Neural cell (in vitro differentiated cells): ENCODE measurements around the gene SH3RF3. TPM values are rescaled to one million over a fixed set of nuclear protein-coding genes. Genes with fewer than 3 reads are reported as not detected.

Source experiments
- H2AFZ ChIP-seq: fragments of 200-600, 300-800 bp; sonication (generic), shearing (Covaris generic); 2 replicates; pipeline ENCODE4 v1.6.0; 2014; ENCODE audit warnings: low read depth, mild to moderate bottlenecking, antibody characterized with exemption, low read length, moderate library complexity
- H3F3A ChIP-seq: fragments of 200-600 bp; shearing (Covaris generic); 2 replicates; pipeline ENCODE4 v1.6.1; 2016; ENCODE audit warnings: mild to moderate bottlenecking, moderate library complexity, mixed read lengths, antibody characterized with exemption, low read length; ENCODE audit not compliant: insufficient read depth, poor library complexity, severe bottlenecking
- H3K27ac ChIP-seq: fragments of 200-600, 300-800 bp; sonication (generic), shearing (Covaris generic); 2 replicates; pipeline ENCODE4 v1.5.1; 2014; ENCODE audit warnings: mild to moderate bottlenecking, low read length, moderate library complexity
- H3K27me3 ChIP-seq: fragments of 300-800, 200-600 bp; sonication (generic), shearing (Covaris generic); 2 replicates; pipeline ENCODE4 v1.6.0; 2014; ENCODE audit warnings: mild to moderate bottlenecking, low read depth, low read length, moderate library complexity; ENCODE audit not compliant: insufficient read depth
- H3K36me3 ChIP-seq: fragments of 300-800, 200-600 bp; sonication (generic), shearing (Covaris generic); 2 replicates; pipeline ENCODE4 v1.5.1; 2014; ENCODE audit warnings: mild to moderate bottlenecking, antibody characterized with exemption, low read length, moderate library complexity; ENCODE audit not compliant: insufficient read depth
- H3K4me2 ChIP-seq: fragments of 300-800, 200-600 bp; sonication (generic), shearing (Covaris generic); 2 replicates; pipeline ENCODE4 v1.6.0; 2014; ENCODE audit warnings: mild to moderate bottlenecking, low read length
- H3K4me3 ChIP-seq: fragments of 300-800, 200-600 bp; sonication (generic), shearing (Covaris generic); 2 replicates; pipeline ENCODE4 v1.5.1; 2014; ENCODE audit warnings: mild to moderate bottlenecking, low read length, moderate library complexity
- H3K79me2 ChIP-seq: fragments of 200-600 bp; shearing (Covaris generic); replicated peaks from 2 replicates; pipeline ENCODE4 v1.6.0; 2014; ENCODE audit warnings: mild to moderate bottlenecking, low read length, moderate library complexity; ENCODE audit not compliant: insufficient read depth
- H3K9ac ChIP-seq: fragments of 300-800, 200-600 bp; sonication (generic), shearing (Covaris generic); 2 replicates; pipeline ENCODE4 v1.6.1; 2016; ENCODE audit warnings: mild to moderate bottlenecking, low read length, mixed read lengths
- H3K9me2 ChIP-seq: fragments of 200-600 bp; shearing (Covaris generic); 2 replicates; pipeline ENCODE4 v1.6.1; 2016; ENCODE audit warnings: mild to moderate bottlenecking, low read length, mixed read lengths; ENCODE audit not compliant: insufficient read depth
- H3K9me3 ChIP-seq: fragments of 200-600, 300-800 bp; sonication (generic), shearing (Covaris generic); 2 replicates; pipeline ENCODE4 v1.6.1; 2016; ENCODE audit warnings: mild to moderate bottlenecking, mixed run types, low read length, moderate library complexity, mixed read lengths
- H4K20me1 ChIP-seq: fragments of 200-600 bp; shearing (Covaris generic); 2 replicates; pipeline ENCODE4 v1.6.1; 2016; ENCODE audit warnings: mild to moderate bottlenecking, mixed run types; ENCODE audit not compliant: insufficient read depth
- EP300 ChIP-seq: fragments of 450-650 bp; conservative IDR thresholded peaks from 2 replicates; pipeline ENCODE4 v1.6.1; 2014; ENCODE audit warnings: antibody characterized with exemption, mild to moderate bottlenecking, moderate library complexity; ENCODE audit not compliant: poor library complexity, severe bottlenecking
- EZH2 ChIP-seq: fragments of 200-600, 300-800 bp; shearing (Covaris generic), sonication (generic); IDR thresholded peaks from 2 replicates; pipeline ENCODE4 v1.6.1; 2014; ENCODE audit warnings: antibody characterized with exemption, low read length, borderline replicate concordance, mild to moderate bottlenecking; ENCODE audit not compliant: insufficient read depth, poor library complexity, severe bottlenecking
- MXI1 ChIP-seq: fragments of 450-650 bp; conservative IDR thresholded peaks from 2 replicates; pipeline ENCODE4 v1.6.1; 2014; ENCODE audit warnings: antibody characterized with exemption, mild to moderate bottlenecking; ENCODE audit not compliant: poor library complexity, severe bottlenecking
- POLR2AphosphoS5 ChIP-seq: IDR thresholded peaks from 2 replicates; pipeline ENCODE4 v1.6.1; 2012
- RAD21 ChIP-seq: fragments of 450-650 bp; conservative IDR thresholded peaks from 2 replicates; pipeline ENCODE4 v1.6.1; 2014; ENCODE audit warnings: antibody characterized with exemption, mild to moderate bottlenecking, moderate library complexity
- SMC3 ChIP-seq: fragments of 450-650 bp; conservative IDR thresholded peaks from 2 replicates; pipeline ENCODE4 v1.6.1; 2014; ENCODE audit warnings: antibody characterized with exemption, mild to moderate bottlenecking, moderate library complexity; ENCODE audit not compliant: poor library complexity
- TAF1 ChIP-seq: IDR thresholded peaks from 2 replicates; pipeline ENCODE4 v1.6.1; 2012; ENCODE audit warnings: low read depth
- polyA plus RNA-seq: library from polyadenylated mRNA; depleted of rRNA; stranded (reverse); fragments of >200 nt; gene quantifications from 2 replicates; pipeline ENCODE4 v1.2.3, GENCODE V29; 2014
- TF ChIP-seq, protein P1 (sequence below): IDR thresholded peaks from 2 replicates; pipeline ENCODE4 v1.6.1; 2012; ENCODE audit warnings: borderline replicate concordance
- TF ChIP-seq, protein P2 (sequence below): fragments of 450-650 bp; IDR thresholded peaks from 2 replicates; pipeline ENCODE4 v1.5.1; 2014; ENCODE audit warnings: antibody characterized with exemption, mild to moderate bottlenecking, moderate library complexity; ENCODE audit not compliant: poor library complexity, severe bottlenecking

Gene SH3RF3
- polyA plus RNA-seq, 1 donor from 2014 or later, result 0.53 TPM

DNA sequence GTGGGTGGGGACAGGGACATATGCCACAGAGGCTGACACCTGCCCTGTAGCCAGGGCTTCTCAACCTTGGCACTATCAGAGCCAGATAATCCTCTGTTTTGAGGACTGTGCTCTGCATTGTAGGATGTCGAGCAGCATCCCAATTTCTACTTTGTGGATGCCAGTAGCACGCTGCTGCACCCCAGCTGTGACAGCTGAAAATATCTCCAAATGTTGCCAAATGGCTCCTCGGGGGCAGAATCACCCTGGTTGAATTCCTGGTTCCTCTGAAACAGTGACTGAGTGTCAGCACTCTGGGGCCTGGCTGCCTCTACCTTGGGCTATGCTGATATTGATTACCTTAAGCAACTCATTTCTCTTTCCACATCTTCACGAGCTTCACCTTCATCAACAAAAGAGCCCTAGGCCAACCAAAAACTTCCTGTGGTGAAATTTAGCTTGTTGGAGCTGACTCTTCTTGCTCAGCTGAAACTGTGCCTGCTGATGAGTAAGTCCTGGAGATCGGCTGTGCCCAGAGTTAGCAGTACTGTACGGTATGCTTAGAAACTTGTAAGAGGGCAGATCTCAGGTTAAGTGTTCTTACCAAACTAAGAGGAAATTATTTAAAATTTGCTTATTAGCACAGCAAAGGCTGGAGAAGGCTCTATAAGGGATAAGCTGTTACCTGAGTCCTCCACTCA, 346.7 kb downstream of the SH3RF3 start:
- H3K9ac ChIP-seq, result no peak overlapping the region
- H3K4me3 ChIP-seq, result no peak overlapping the region
- H3K9me3 ChIP-seq, result no peaks in the 10 kb centered on the region
- H3K27ac ChIP-seq, result no peak overlapping the region
- H3K36me3 ChIP-seq, result no peaks in the 10 kb centered on the region
- H3K27me3 ChIP-seq, result no peaks in the 10 kb centered on the region
- H3K4me2 ChIP-seq, result no peak overlapping the region
- no peaks in the 10 kb centered on the region for H3K9me2 ChIP-seq
- no peak overlapping the region for H2AFZ ChIP-seq
- no peaks in the 10 kb centered on the region for H3K79me2 ChIP-seq
- H4K20me1 ChIP-seq, result no peaks in the 10 kb centered on the region
- TF ChIP-seq, protein P1, sequence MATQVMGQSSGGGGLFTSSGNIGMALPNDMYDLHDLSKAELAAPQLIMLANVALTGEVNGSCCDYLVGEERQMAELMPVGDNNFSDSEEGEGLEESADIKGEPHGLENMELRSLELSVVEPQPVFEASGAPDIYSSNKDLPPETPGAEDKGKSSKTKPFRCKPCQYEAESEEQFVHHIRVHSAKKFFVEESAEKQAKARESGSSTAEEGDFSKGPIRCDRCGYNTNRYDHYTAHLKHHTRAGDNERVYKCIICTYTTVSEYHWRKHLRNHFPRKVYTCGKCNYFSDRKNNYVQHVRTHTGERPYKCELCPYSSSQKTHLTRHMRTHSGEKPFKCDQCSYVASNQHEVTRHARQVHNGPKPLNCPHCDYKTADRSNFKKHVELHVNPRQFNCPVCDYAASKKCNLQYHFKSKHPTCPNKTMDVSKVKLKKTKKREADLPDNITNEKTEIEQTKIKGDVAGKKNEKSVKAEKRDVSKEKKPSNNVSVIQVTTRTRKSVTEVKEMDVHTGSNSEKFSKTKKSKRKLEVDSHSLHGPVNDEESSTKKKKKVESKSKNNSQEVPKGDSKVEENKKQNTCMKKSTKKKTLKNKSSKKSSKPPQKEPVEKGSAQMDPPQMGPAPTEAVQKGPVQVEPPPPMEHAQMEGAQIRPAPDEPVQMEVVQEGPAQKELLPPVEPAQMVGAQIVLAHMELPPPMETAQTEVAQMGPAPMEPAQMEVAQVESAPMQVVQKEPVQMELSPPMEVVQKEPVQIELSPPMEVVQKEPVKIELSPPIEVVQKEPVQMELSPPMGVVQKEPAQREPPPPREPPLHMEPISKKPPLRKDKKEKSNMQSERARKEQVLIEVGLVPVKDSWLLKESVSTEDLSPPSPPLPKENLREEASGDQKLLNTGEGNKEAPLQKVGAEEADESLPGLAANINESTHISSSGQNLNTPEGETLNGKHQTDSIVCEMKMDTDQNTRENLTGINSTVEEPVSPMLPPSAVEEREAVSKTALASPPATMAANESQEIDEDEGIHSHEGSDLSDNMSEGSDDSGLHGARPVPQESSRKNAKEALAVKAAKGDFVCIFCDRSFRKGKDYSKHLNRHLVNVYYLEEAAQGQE, result no peak
- TF ChIP-seq MXI1 (no peak), EZH2 (no peak), EP300 (no peak), TAF1 (no peak), SMC3 (no peak), RAD21 (no peak), POLR2AphosphoS5 (no peak)
- TF ChIP-seq, protein P2, sequence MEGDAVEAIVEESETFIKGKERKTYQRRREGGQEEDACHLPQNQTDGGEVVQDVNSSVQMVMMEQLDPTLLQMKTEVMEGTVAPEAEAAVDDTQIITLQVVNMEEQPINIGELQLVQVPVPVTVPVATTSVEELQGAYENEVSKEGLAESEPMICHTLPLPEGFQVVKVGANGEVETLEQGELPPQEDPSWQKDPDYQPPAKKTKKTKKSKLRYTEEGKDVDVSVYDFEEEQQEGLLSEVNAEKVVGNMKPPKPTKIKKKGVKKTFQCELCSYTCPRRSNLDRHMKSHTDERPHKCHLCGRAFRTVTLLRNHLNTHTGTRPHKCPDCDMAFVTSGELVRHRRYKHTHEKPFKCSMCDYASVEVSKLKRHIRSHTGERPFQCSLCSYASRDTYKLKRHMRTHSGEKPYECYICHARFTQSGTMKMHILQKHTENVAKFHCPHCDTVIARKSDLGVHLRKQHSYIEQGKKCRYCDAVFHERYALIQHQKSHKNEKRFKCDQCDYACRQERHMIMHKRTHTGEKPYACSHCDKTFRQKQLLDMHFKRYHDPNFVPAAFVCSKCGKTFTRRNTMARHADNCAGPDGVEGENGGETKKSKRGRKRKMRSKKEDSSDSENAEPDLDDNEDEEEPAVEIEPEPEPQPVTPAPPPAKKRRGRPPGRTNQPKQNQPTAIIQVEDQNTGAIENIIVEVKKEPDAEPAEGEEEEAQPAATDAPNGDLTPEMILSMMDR, result no peak
- H3F3A ChIP-seq, result no peaks in the 10 kb centered on the region

- Histone ChIP-seq H4K20me1 (no peaks in the 10 kb centered on the region), H3K4me2 (no peak overlapping the region), H3K9me3 (no peaks in the 10 kb centered on the region), H3K4me3 (no peak overlapping the region), H3F3A (no peaks in the 10 kb centered on the region), H3K79me2 (no peaks in the 10 kb centered on the region), H3K27me3 (no peaks in the 10 kb centered on the region), H3K36me3 (no peaks in the 10 kb centered on the region), H2AFZ (no peak overlapping the region), H3K9ac (no peak overlapping the region), H3K27ac (no peak overlapping the region), H3K9me2 (no peaks in the 10 kb centered on the region)
- TF ChIP-seq TAF1 (no peak), RAD21 (no peak), MXI1 (no peak), SMC3 (no peak), EP300 (no peak), POLR2AphosphoS5 (no peak), EZH2 (no peak)
- TF ChIP-seq, protein P1, result no peak
- TF ChIP-seq, protein P2, result no peak
Measured at GRCh38 chr2:109476641-109477441, 347.8 kb downstream of the SH3RF3 start.
